GM12875 (cell line): ENCODE measurements around the gene DSCAML1.
A peak's percentile ranks its signal among the peaks of the same experiment; 100 is the strongest.

Source experiments
- H3K4me3 ChIP-seq: one replicate; pipeline ENCODE4 v1.5.1; 2011; ENCODE audit warnings: low read depth, low read length, control low read depth
- TF ChIP-seq, protein P1 (sequence below): IDR thresholded peaks from 2 replicates; pipeline ENCODE4 v1.5.1; 2011; ENCODE audit warnings: low read depth, mild to moderate bottlenecking, control low read depth, inconsistent platforms, low read length, moderate library complexity, borderline replicate concordance; ENCODE audit not compliant: insufficient read depth

Gene DSCAML1

DNA sequence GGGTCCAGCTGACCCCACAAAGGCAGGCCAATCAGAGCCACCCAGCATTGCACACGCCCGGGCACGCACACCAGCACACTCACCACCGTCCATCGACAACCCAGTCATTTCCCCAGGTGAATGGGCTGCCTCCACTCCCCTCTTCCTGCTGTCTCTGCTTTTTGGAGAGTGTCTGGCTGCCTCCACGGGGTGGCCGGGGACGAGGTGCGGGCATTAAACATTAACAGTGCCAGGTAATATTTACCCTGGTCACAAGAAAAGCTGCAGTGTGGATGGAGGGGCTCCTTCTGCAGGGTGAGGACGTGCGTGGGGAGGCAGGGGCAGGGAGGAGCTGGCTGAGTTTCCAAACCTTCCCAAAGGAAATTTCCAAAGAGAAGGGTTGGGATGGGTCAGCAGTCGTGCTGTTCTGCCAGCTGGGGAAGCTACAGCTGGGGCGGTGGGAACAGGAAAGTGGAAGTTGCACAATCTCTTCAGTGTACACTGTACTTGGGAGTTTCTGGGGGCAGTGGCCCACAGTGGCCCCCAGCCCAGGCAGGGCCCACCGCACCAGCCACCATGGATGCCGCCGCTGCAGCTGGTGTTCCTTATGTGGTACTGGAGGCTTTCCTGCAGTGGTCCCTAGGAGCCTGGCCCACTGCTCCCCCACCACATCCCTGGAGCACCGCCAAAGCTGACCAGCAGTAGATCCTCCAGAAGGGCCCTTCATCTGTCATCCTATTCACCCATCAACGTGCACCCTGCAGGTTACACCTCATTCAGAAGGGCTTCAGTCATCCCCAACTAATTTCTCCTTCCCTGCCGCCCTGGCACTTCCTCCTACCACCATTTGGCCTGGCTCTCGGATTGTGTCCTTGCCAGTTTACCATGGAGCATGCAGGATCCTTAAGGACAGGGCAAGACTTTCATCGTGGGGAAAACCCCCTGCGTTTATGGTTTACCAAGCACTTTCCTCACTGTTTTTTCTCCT lies 27.8 kb upstream of the DSCAML1 start, which contains the start of gene FXYD2:
Gene FXYD2, minus strand, starts transcription at position 174 of the 967 bp plus-strand sequence. Its CDS starts 66 bp downstream, at position 108.
- no peak within 1 kb of the TSS for H3K4me3 ChIP-seq
- TF ChIP-seq, protein P1, sequence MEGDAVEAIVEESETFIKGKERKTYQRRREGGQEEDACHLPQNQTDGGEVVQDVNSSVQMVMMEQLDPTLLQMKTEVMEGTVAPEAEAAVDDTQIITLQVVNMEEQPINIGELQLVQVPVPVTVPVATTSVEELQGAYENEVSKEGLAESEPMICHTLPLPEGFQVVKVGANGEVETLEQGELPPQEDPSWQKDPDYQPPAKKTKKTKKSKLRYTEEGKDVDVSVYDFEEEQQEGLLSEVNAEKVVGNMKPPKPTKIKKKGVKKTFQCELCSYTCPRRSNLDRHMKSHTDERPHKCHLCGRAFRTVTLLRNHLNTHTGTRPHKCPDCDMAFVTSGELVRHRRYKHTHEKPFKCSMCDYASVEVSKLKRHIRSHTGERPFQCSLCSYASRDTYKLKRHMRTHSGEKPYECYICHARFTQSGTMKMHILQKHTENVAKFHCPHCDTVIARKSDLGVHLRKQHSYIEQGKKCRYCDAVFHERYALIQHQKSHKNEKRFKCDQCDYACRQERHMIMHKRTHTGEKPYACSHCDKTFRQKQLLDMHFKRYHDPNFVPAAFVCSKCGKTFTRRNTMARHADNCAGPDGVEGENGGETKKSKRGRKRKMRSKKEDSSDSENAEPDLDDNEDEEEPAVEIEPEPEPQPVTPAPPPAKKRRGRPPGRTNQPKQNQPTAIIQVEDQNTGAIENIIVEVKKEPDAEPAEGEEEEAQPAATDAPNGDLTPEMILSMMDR: no peak

DNA sequence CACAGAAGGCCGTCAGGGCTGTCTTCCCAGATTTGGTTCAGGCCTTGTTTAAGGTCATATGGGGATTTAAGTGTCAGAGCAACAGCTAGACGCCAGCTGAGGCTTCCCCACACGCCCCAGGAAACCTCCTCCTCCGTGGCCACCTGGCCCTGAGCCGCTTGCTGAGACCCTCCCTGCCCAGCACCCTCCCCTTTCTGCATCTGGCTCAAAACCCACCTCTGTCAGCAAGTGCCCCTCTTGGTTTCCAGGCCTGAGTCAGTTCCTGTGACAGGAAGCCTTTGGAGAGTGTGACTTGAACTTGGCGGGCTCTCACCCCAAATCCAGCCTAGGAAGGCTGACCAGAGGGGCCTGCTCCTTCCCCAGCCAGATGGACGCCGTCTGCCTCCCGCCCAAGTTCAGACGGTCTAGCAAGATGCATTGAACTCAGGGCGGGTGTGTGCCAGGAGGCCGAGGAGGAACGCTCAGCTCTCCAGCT lies 27.0 kb upstream of the DSCAML1 start:
- no peak overlapping the region for H3K4me3 ChIP-seq
- TF ChIP-seq, protein P1: no peak

DNA sequence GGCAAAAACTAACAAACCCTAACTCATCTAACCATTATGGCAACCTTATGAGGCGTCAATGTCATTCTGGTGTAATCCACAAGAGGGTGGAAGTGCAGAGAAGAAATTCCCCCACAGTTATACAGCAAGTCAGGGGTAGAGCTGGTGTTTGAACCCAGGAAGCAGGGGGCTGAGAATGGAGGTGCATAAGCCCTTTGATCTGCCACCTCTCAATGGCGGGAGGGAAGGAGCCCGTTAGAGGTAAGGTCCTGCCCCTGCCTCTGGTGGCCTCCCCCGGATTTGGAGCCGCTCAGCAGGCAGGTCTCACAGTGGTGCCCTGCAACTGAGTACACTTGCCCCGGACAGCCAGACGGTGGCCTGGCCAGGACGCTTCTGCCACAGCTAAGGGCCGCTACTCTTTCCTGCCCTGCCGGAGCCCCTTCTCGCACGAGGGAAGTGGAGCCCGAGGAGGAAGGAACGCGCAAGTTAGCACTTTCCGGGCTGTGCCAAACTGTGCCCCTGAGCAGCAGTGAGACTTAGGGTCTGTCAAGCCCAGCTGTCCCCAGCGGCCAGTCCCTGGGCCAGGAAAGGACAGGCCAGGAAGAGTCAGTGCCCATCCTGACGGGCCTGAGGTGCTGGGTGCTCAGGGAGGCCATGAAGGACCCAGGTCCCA lies 26.4 kb upstream of the DSCAML1 start:
- TF ChIP-seq, protein P1: peak; percentile 28; the same call in 1 of the 2 replicates
- H3K4me3 ChIP-seq: no peak overlapping the region

DNA sequence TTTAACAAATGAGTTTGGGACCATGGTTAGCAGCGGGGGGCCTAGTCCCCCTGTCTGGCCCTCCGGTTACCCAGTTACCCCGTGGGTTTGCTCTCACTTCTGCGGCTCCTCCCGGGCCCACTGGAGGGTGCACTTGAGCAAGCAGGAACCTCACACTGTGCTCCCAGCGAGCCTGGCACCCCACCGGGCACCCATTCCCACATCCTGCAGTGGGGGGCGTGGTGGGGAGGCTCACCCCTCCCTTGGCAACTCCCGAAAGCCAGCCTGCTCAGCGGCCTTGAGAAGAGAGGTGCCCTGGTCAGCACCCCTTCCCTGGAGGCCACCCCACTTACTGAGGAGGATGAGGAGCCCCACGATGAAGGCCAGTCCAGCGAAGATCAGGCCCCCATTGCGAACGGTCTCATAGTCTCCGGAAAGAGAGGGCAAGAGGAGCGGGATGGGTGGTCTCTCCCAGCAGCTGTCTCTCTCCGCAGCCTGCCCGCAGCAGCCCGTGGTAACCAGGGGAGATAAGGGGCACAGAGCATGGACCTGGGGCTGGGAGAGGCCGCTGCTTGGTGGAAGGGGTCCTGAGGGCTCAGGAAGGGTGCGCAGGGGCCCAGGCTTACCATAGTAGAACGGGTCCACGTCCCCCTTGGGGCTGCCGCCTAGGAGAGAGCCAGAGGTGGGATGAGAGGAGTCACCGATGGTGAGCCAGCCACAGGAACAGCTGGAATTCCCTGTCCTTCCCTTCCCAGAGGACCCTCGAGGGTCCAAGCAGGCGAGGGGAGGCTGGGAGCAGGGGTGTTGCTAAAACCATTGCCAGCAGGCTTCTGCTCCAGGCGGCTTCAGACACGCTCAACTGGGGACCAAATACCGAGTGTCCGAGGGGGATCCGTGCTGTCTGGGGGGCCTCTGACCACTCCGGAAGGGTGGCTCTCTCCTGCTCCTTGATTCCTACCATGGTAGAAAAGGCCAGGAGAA lies 25.3 kb upstream of the DSCAML1 start:
- TF ChIP-seq, protein P1: peak; percentile 85
- H3K4me3 ChIP-seq: no peak overlapping the region

DNA sequence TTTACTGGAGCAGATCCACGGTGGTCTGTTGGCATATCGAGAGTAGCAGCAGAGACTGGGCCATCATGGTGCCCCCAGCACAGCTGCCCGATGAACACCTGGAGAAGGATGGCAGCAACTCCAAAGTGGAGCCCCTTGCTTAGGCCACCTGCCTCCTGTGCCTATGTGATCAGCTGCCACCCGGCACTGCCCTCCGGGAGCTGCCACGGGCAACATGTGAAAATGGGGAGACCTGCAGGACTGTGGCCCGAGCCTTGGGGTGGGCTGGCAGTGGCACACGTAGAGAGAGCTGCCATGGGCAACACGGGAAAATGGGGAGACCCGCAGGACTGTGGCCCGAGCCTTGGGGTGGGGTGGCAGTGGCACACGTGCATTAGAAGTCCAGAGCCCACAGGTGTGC lies 24.4 kb upstream of the DSCAML1 start:
- H3K4me3 ChIP-seq: no peak overlapping the region
- TF ChIP-seq, protein P1: no peak

DNA sequence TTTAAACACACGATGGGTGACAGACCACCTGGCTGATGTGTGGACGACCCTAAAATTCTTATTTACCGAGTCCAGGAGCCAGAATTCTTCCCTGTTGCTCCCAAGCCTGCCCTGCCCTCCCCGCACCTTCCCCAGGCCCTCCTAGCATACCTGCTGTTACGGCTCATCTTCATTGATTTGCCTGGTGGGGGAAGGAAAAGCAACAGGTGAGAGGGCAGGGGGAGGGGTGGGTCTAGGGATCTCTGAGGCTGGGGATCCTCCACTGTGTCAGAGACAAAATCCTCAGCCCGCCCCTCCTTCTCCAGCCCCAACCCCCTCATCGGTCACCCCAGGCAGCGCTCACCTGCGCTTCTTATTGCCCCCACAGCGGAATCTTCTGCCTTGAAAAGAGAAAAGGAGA lies 23.5 kb upstream of the DSCAML1 start:
- TF ChIP-seq, protein P1: no peak
- H3K4me3 ChIP-seq: no peak overlapping the region
